Activated gamma-delta T cell treated with Interleukin-2 at 50 U/mL for 16 hours (primary cell): ENCODE results near the gene OR5C1.
"Not testable (repeated sequence)": the region's sequence is repeated elsewhere in the genome, so short reads cannot be mapped to it uniquely, and the experiment has no call there.

Experiments
- DNase-seq: peaks from one replicate; pipeline ENCODE4 v3.0.0-alpha.2; 2020

OR5C1 gene

DNA sequence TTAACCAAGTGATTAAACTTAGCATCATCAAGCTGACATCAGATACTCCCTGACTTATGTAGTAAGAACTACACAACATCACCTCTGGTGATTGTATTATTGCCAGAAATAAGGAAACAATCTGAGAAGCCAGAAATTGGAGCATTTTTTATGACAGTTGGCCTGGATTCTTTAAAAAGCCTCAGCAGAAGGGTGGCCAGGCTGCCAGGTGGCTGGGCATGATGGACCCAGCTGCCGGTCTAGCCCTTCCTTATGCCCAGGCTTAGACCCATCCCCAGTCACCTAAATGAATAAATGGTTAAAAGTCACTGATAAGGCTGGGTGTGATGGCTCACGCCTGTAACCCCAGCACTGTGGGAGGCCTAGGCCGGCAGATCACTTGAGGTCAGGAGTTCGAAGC, 24.0 kb downstream of the OR5C1 start:
- DNase-seq, result no peak

DNA sequence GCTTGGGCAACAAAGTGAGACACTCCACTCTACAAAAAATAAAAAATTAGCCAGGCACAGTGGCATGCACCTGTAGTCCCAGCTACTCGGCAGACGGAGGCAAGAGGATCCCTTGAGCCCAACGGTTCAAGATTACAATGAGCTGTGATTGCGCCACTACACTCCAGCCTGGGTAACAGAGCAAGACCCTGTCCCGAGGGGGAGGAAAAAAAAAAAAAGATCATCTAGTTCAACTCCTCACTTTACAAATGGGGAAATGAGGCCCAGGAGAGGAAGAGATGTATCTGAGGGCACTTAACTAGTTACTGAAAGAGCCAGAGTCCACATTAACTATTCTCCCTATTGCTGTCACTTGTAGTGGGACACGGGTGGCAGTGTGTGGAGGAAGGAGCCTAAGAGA, 25.8 kb downstream of the OR5C1 start:
- DNase-seq, result no peak

DNA sequence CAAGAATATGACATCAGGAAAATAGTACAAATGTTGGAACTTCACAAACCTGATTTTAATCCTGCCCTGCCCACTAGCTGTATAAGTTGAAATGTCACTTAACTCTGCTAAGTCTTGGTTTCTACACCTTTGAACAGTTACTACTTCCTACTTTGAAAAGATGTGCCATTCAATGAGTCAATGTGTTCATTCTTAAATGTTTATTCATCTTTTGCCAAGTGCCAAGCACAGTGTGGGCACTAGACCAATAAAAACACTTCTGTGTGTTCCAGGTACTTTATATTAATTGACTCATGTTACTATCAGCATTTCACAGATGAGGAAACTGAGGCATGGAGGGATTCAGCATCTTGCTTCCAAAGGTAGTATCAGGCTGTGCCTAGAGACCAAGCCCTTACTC, 26.8 kb downstream of the OR5C1 start:
- no peak for DNase-seq

DNA sequence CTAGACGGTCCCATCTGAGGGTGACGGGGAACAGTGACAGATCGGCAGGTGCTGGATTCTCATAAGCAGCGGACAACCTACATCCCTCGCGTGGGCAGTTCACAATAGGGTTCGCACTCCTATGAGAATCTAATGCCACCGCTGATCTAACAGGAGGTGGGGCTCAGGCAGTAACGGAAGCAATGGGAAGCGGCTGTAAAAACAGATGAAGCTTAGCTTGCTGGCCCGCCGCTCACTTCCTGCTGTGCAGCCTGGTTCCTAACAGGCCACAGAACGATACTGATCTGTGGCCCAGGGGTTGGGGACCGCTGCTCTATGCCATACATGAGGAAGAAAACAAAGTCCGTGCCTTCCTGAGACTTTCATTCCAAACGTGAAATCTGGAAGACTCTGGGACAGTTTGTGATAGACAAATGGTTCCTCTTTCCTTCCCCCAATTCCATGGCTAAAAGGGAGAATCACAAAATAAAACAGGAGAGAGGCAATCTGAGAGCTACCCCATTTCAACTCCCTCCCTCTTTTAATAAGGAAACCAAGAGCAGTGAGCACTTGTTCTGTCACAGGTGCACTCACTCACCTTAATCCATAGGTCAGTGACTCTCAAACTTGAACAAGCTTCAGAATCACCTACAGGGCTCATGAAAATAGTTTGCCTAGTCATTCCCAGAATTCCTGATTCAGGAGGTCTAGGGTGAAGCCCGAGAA, 27.6 kb downstream of the OR5C1 start:
- DNase-seq, result peak; percentile 49

DNA sequence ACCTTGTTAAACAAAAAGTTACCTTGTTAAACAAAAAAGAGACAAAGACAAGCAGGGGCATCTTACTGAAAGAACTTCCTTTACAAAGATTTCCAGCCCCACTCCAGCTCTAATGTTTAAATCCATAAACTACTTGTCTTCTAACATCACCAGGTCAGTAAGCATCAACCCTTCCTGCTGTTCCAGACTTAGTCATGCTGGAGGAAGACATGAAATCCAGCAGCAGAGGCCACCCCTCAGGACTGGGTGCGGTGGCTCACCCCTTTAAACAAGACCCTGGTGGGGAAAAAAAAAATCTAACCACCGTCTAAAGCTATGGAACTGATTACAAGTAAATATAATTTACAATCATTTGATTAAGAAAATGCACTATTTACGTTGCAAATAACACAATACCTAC, 30.6 kb downstream of the OR5C1 start:
- no peak for DNase-seq

GRCh38 chr9:122819791-122820489, 31.2 kb downstream of the OR5C1 start:
- DNase-seq, result no peak

DNA sequence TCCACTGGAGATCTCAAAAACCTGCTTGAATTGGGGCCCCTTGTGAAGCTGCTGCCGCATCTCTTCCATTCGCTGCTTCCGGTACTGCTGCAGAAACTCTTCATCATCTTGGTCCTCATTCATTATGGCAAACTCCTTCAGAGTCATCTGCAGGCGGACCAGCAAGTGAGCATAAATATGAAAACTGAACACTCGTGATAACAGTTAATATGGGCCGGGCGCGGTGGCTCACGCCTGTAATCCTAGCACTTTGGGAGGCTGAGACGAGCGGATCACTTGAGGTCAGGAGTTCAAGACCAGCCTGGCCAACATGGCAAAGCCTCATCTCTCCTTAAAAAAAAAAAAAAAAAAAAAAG, 31.7 kb downstream of the OR5C1 start:
- DNase-seq, result no peak

DNA sequence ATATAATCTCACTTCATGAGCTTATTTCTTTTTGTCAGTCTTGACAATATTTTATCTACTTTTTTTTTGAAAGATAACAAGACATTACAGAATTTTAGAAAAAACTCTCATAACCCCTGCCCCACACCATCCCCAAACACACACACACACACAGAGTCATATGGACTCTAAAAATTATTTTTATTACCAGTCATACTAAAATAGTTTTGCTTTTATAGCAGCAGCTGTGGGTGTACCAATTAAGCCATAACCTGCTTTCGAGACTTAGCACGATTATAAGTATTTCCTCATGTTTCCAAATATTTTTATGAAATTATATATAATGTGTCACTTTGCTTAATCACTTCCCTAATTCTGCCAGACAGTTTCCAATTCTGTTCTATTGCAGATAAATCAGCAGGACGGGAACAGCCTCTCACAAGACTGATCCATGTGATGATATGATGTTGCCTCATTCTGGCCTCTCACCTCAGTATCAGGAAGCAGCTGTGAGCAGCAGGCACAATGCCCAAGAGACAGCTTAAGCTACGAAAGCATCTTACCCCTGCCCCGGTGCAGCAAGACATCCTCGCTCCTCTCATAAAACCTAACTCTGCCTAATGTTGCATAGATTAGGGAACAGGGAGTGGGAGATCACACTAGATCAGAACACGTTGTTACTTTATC, 32.7 kb downstream of the OR5C1 start:
- DNase-seq, result no peak

GRCh38 chr9:122822056-122822455, 33.3 kb downstream of the OR5C1 start:
- DNase-seq, result no peak

- DNase-seq, result no peak
Measured at GRCh38 chr9:122822938-122823337, 34.2 kb downstream of the OR5C1 start.

DNA sequence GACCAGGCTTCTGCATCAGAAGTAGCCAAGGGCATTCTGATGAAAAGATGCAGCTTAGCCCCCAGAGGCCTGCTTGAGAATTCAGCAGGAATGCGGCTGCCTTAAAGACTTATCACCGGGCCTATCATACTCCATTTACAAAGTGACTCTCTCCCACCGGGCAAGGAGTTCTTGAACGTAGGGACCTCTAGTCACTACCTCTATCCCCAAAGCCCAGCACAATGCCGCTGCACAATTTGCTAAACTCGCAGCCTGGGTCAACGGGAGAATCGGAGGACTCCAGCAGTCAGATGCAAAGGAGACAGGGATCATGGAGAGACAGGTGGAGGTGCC, 39.0 kb downstream of the OR5C1 start:
- no peak for DNase-seq

GRCh38 chr9:122828965-122829284, 40.2 kb downstream of the OR5C1 start:
- DNase-seq, result not testable (repeated sequence)

- DNase-seq, result no peak
Measured at GRCh38 chr9:122832194-122832593, 43.5 kb downstream of the OR5C1 start.

DNA sequence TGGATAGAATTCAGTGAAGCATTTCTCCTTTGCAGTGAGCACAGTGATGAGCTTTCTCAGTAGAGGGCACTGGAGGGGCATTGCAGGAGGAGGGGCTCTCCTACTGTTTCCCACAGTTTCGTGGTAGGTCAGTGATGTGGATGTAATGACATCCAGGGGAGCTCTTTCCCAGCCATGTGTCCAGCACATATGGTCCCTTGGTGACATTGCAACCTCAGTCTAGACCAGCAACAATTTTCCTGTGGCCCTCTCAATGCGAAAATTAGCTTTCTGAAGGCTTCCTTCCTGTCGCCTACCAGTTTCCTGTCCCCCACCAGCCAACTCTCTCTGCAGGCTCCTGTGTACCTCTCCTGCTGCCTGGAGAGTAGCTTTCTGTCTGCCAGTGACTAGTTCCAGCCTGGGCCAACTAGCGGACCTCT, 46.6 kb downstream of the OR5C1 start:
- peak; percentile 24 for DNase-seq

DNA sequence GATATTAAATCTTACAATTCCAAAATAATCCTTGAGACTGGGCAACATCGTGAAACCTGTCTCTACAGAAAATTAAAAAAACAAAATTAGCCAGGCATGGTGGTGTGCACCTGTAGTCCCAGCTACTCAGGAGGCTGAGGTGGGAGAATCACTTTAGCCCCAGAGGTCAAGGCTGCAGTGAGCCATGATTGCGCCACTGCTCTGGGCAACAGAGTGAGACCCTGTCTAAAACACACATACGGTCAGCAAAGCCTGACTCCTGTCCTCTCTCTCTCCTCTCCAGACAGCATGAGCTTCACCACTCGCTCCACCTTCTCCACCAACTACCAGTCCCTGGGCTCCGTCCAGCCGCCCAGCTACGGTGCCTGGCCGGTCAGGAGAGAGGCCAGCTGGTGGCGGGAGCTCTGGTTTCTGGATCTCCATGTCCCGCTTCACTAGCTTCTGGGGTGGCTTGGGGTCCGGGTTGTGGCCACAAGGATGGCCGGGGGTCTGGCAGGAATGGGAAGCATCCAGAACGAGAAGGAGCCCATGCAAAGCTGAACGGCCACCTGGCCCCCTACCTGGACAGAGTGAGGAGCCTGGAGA, 48.6 kb downstream of the OR5C1 start:
- DNase-seq, result no peak

DNA sequence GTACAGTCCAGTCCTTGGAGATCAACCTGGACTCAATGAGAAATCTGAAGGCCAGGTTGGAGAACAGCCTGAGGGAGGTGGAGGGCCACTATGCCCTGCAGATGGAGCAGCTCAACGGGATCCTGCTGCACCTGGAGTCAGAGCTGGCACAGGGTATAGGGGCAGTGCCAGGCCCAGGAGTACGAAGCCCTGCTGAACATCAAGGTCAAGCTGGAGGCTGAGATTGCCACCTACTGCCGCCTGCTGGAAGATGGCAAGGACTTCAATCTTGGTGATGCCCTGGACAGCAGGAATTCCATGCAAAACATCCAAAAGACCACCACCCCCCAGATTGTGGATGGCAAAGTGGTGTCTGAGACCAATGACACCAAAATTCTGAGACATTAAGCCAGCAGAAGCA, 49.7 kb downstream of the OR5C1 start:
- DNase-seq, result not testable (repeated sequence)
